ENCODE measurements around the gene BCDIN3D.
"Not testable (repeated sequence)": the region's sequence is repeated elsewhere in the genome, so short reads cannot be mapped to it uniquely, and the experiment has no call there.

Gene BCDIN3D

GRCh38 chr12:49876070-49876469, 33.2 kb upstream of the BCDIN3D start:
- DNase-seq: no peak

- no peak for DNase-seq
Observed at GRCh38 chr12:49875115-49875720, 32.3 kb upstream of the BCDIN3D start.

- DNase-seq: peak in 9 of 14 donors; percentile 23 to 52 (median 31)
Observed at GRCh38 chr12:49874142-49874897, 31.4 kb upstream of the BCDIN3D start.

GRCh38 chr12:49873361-49873934, 30.5 kb upstream of the BCDIN3D start:
- no peak for DNase-seq

GRCh38 chr12:49872781-49873181, 29.9 kb upstream of the BCDIN3D start:
- DNase-seq: peak in 2 of 14 donors; percentile 18 to 22

- DNase-seq: no peak
Observed at GRCh38 chr12:49872381-49872780, 29.5 kb upstream of the BCDIN3D start.

DNA sequence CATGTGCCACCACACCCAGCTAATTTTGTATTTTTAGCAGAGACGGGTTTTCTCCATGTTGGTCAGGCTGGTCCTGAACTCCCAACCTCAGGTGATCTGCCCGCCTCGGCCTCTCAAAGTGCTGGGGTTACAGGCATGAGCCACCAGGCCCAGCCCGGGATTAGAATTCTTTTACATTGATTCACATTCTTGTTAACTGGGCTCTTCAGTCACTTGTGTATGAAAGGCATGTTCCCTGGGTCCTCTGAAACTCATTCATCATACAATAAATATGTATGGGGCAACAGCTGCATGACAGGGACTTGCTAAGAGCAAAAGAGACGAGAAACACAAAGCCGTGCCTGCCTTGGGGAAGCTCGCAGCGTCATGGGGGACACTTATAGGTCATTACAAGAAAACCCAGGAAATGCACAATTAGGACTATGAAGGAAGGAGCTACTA, 28.9 kb upstream of the BCDIN3D start:
- not testable (repeated sequence) for DNase-seq

- DNase-seq: no peak
Observed at GRCh38 chr12:49871263-49871561, 28.3 kb upstream of the BCDIN3D start.

- DNase-seq: no peak
Observed at GRCh38 chr12:49870501-49871262, 27.8 kb upstream of the BCDIN3D start.

DNA sequence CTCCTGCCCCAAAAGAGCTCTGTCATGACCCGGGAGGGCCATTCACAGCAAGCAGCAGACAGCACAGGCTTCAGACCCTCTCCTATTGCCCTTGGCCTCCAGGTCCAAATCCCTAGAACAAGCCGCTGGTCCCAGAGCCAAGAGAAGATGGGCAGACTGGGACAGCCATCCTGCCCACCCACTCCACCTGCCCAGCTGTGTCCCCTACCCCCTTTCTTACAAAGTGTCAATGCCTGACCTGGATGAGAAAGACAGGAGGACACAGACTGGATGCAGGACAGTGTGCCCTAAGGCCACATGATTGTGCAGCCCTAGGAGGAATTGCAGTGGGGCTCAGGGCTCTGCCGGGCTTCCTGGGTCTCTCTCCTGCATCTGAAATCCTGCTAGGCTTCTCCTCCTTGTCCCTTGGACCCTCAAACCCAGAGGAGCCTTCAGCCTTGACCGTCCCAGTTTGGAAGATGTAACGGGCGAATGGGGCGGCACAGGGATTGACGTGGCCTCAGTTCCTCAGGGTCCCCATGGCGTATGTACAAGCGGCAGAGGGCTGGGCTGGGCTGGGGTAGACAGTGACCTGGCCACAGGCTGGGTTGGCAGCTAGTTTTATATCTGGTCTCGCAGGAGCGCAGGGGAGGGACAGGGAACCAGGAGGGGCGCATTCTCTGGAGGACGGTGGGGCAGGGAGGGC, 27.1 kb upstream of the BCDIN3D start:
- DNase-seq: no peak

- peak in 7 of 14 donors; percentile 21 to 80 (median 31) for DNase-seq
Observed at GRCh38 chr12:49868952-49869815, 26.3 kb upstream of the BCDIN3D start.

DNA sequence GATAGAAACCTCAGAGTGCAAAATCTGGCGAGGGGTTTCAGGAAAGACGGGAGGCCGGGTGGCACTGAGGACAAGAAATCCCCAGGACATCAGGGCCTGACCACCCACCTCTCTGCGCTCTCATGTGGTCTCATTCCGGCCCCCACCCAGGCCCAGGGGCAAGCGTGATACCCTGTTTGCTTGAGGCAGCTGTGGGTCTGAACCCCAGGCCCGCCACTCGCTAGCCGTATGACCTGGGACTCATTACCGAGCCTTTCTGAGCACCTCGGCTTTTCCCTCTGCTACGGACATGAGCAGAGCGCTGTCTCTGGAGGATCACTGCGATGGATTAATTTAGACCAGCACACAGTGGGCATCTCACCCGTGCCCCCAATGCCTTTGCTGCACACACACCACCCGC, 25.5 kb upstream of the BCDIN3D start:
- no peak for DNase-seq

GRCh38 chr12:49867570-49868341, 24.9 kb upstream of the BCDIN3D start:
- DNase-seq: peak in 1 of 14 donors; percentile 34

- peak in 10 of 14 donors; percentile 27 to 67 (median 50) for DNase-seq
Observed at GRCh38 chr12:49866859-49867569, 24.1 kb upstream of the BCDIN3D start.

DNA sequence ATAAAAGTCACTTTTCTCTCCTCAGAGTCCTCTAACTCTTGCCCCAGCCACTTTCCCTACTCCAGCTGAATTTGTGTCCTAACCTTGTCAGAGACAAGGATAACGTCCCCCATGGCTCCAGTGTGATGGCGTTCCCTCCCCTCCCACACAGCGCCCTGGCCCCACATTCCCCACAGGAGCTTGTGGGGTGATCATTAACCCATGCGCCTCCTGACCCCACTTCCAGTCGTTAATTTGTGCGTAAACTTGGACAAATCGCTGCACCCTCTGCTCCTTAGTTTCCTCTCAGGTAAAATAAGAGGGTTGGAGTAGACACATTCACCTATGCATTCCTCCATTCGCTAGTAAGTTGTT, 22.9 kb upstream of the BCDIN3D start:
- no peak for DNase-seq

DNA sequence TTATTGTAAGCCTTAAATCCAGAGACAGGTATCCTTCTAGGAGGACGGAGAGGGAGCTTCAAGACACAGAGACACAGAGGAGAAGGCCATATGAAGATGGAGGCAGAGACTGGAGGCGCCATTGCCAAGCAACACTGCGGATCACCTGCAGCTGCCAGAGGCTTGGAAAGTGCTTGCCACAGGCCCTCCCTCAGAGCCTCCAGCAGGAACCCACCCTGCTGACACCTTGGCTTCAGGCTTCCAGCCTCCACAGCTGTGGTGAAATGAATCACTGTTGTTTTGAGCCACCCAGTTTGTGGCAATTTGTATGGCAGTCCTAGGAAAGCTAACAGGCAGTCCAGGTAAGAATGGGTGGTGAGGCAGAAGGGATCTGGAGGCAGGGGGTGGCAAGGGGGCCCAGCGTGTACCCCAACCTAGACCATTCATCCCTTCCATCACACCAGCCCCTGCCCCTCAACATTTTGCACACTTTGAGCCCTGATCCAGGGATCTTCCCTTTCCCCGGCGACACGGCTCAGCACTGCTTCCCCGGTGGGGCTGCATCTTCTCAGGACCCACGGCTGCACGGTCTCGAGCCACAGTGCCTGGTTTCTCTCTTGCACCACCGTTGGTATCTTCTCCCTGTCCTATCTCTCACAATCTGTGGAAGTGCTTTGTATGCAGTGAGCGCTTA, 22.3 kb upstream of the BCDIN3D start:
- no peak for DNase-seq

DNA sequence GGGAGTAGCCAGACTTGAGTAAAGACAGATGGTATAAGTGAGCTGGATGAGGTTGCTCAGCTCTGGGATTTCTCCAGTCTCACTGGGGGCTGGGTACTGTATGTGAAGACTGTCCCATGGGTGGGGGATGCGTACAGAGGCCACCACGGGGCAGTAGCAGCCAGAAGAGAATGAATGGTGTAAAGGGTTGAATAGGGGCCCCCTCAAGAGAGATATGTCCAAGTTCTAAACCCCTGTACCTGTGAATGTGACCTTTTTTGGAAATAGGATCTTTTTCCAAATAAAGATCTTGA, 21.8 kb upstream of the BCDIN3D start:
- DNase-seq: no peak

DNA sequence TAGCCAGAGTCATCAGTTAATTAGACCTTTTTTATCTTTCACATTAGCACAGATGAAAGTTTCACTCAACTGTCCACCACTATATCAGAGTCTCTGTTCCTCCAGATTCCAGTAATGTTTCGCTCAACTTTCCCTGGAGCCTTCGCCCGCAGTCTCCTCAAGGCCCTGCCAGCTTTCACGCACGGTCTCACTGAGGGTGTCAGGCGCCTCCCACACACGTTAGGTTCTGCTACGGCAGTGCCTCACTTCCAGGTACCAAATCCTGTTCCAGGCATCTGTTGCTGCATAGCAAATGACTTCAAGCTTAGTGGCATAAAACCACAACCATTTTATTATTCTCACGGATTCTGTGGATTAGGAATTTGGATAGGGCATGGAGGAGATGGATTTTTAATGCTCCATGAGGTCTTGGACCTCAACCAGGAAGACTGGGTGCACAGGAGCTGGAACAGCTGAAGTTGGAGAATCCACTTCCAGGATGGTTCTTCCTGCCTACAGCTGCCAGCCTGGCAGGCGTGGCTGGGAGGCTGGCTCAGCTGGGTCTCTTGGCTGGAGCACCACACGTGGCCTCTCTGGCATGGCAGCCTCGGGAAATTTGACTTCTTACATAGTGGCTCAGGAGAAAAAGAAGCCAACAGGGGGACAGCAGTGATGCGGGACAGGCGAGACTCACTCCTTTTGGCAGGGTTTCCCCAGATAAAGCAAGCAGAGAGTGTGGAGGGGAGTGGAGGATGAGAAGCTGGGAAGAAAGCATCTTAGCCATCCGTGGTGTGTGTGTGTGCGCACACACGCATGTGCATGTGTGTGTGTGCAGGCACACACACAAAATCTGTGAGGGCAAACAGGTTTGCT, 21.3 kb upstream of the BCDIN3D start:
- no peak for DNase-seq

- DNase-seq: not testable (repeated sequence)
Observed at GRCh38 chr12:49860921-49861320, 18.0 kb upstream of the BCDIN3D start.

Data from C1 segment of cervical spinal cord (tissue), 14 donors.